ENCODE results near the gene NEUROD2.

The NEUROD2 gene

DNA sequence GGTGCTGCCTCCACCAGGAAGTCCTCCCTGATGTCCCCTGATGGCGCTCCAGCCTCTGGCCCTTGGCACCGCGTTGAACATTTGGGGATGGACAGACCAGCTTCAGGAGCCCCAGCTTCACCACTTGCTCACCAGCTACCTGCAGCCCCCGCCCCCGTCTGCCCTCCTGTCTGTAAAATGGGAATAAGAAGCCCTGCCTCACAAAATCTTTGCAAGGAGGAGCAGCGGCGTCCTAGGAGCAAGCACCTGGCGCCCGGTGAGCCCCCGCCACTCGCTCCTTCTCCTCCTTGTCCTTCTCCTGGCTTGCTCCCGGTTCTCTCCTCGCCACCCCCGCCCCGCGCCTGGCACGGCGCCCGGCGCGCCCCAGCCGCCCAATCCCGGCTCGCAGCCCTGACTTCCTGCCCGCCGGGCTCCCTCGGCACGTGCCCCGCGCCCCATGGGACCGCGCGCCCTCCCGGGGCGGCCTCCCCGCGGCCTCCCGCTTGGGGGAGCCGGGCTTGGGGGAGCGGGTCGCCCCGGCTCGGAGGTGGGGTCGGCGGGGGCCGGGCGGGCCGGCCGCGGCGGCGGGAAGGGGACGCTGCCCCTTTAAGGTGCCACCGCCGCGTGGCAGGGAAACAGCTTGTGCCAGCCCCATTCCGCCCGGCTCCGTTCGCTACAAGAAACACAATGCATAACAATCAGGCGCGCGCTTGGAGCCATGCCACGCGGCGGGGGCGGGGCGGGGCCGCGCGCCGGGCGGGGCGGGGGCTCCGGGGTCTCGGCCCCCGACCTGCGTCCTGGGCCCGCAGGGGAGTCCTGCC lies 9.9 kb upstream of the NEUROD2 start:
- Histone ChIP-seq H2AFZ (peak overlapping the region; percentile 45), H3K9ac (no peak overlapping the region), H3K36me3 (ENCODE audit: control insufficient read depth, insufficient read depth, low read length) (no peaks in the 10 kb centered on the region), H3K9me3 (ENCODE audit: control insufficient read depth, low read length) (no peaks in the 10 kb centered on the region), H3K4me2 (ENCODE audit: low read length) (peak overlapping the region; percentile 83), H3K79me2 (no peaks in the 10 kb centered on the region), H3K27me3 (ENCODE audit: control insufficient read depth, insufficient read depth, low read length) (no peaks in the 10 kb centered on the region), H3K4me3 (ENCODE audit: low read depth, low read length) (peak overlapping the region; percentile 74), H3K27ac (no peak overlapping the region), H3K4me1 (peaks cover 7% of the 10 kb centered on the region)
- TF ChIP-seq, protein P1, sequence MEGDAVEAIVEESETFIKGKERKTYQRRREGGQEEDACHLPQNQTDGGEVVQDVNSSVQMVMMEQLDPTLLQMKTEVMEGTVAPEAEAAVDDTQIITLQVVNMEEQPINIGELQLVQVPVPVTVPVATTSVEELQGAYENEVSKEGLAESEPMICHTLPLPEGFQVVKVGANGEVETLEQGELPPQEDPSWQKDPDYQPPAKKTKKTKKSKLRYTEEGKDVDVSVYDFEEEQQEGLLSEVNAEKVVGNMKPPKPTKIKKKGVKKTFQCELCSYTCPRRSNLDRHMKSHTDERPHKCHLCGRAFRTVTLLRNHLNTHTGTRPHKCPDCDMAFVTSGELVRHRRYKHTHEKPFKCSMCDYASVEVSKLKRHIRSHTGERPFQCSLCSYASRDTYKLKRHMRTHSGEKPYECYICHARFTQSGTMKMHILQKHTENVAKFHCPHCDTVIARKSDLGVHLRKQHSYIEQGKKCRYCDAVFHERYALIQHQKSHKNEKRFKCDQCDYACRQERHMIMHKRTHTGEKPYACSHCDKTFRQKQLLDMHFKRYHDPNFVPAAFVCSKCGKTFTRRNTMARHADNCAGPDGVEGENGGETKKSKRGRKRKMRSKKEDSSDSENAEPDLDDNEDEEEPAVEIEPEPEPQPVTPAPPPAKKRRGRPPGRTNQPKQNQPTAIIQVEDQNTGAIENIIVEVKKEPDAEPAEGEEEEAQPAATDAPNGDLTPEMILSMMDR (IDR thresholded peaks at IDR 0.05) = no peak

DNA sequence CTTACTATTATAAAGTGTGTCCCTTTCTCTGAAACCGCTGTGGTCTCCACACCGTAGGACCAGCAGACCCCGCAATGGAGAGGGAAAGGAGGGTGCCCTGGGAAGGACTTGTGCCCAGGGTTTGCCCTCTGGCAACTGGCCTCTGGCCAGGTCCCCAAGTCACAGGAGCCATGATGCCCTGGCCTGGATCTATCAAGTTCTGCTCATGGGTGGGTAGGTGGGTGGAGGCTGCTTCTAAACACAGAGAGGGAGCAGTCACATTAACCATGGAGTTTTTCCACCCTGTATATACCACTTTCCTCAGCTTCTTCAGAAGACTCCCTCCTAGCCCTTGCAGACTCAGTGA lies 9.4 kb upstream of the NEUROD2 start:
- H3K4me3 ChIP-seq (ENCODE audit: low read depth, low read length) = peak overlapping the region; percentile 23
- TF ChIP-seq, protein P1 (IDR thresholded peaks at IDR 0.05) = no peak
- peak overlapping the region; percentile 45 for H2AFZ ChIP-seq
- H3K4me1 ChIP-seq = peaks cover 7% of the 10 kb centered on the region
- no peak overlapping the region for H3K27ac ChIP-seq
- no peaks in the 10 kb centered on the region for H3K9me3 ChIP-seq (ENCODE audit: control insufficient read depth, low read length)
- H3K9ac ChIP-seq = no peak overlapping the region
- no peaks in the 10 kb centered on the region for H3K27me3 ChIP-seq (ENCODE audit: control insufficient read depth, insufficient read depth, low read length)
- no peaks in the 10 kb centered on the region for H3K36me3 ChIP-seq (ENCODE audit: control insufficient read depth, insufficient read depth, low read length)
- peak overlapping the region; percentile 65 for H3K4me2 ChIP-seq (ENCODE audit: low read length)
- H3K79me2 ChIP-seq = no peaks in the 10 kb centered on the region

DNA sequence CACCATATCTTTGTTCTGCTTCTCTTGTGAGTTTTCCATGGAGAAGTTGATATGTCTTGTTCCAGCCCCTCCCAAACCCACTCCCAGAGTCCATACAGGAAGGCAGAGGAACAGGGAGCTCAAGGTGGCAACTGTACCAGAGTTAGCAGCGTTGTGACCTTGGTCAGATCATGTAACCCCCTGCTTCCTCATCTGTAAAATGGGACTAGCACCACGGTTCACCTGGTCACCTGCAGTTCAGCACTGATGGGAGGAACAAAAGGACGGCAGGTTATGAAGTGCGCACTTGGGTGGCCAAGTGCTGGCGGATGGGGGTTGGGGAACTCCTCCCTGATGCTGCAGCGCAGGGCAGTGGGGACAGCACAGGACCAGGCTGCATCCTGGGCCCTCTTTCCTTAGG lies 7.7 kb upstream of the NEUROD2 start:
- Histone ChIP-seq H3K9me3 (ENCODE audit: control insufficient read depth, low read length) (no peaks in the 10 kb centered on the region), H3K9ac (no peak overlapping the region), H3K27me3 (ENCODE audit: control insufficient read depth, insufficient read depth, low read length) (no peaks in the 10 kb centered on the region), H3K79me2 (no peaks in the 10 kb centered on the region), H2AFZ (no peak overlapping the region), H3K36me3 (ENCODE audit: control insufficient read depth, insufficient read depth, low read length) (no peaks in the 10 kb centered on the region), H3K4me2 (ENCODE audit: low read length) (no peak overlapping the region), H3K4me1 (peaks cover 7% of the 10 kb centered on the region), H3K4me3 (ENCODE audit: low read depth, low read length) (no peak overlapping the region), H3K27ac (no peak overlapping the region)
- TF ChIP-seq, protein P1 (IDR thresholded peaks at IDR 0.05) = no peak

DNA sequence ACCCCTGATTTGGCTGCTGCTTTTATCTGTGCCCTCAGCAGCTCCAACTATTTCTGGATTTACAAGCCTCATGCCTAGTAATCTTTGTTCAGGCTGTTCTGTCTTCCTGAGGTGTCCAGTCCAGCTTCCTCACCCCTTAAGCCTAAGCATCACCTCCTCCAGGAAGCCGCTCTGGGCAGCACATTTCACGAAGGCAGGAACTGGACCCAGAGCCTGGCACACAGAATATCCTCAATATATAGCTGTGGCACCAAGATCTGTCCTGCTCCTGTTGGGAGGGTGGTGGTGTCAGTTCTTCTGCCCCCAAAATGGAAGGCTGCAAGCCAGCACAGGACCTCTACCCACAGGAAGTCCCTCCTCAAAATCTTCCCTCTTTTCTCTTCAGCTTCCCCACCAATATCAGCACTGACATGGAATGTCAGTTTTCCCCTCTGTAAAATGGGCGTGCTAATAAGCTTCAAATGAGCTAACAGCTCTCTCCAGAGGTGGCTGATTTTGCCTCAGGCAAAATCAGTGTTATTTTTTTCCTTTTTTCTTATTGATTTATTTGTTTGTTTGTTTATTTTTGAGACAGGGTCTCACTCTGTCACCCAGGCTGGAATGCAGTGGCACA lies 6.9 kb upstream of the NEUROD2 start:
- H3K4me3 ChIP-seq (ENCODE audit: low read depth, low read length) = no peak overlapping the region
- peaks cover 7% of the 10 kb centered on the region for H3K4me1 ChIP-seq
- H3K27ac ChIP-seq = no peak overlapping the region
- no peaks in the 10 kb centered on the region for H3K9me3 ChIP-seq (ENCODE audit: control insufficient read depth, low read length)
- TF ChIP-seq, protein P1 (IDR thresholded peaks at IDR 0.05) = no peak
- H3K4me2 ChIP-seq (ENCODE audit: low read length) = no peak overlapping the region
- no peak overlapping the region for H2AFZ ChIP-seq
- no peaks in the 10 kb centered on the region for H3K36me3 ChIP-seq (ENCODE audit: control insufficient read depth, insufficient read depth, low read length)
- H3K79me2 ChIP-seq = no peaks in the 10 kb centered on the region
- H3K9ac ChIP-seq = no peak overlapping the region
- H3K27me3 ChIP-seq (ENCODE audit: control insufficient read depth, insufficient read depth, low read length) = no peaks in the 10 kb centered on the region

All from parathyroid adenoma (tissue), 2 donors.